H1 (cell line): Measurements from ENCODE around the gene AOPEP. TPM values are rescaled to one million over a fixed set of nuclear protein-coding genes. Genes with fewer than 3 reads are reported as not detected.

Experiments
- CBX8 ChIP-seq: fragments of 300-800, 300-1000 bp; sonication (generic); IDR thresholded peaks from 2 replicates; pipeline ENCODE4 v1.7.1; 2016; ENCODE audit warnings: low read depth, low read length, borderline replicate concordance
- JUND ChIP-seq: IDR thresholded peaks from 2 replicates; pipeline ENCODE4 v1.6.1; 2011; ENCODE audit warnings: mild to moderate bottlenecking, improper control_type of control experiment, low read length
- PHF8 ChIP-seq: fragments of 200-600 bp; sonication (generic); conservative IDR thresholded peaks from 2 replicates; pipeline ENCODE4 v1.7.1; 2012; ENCODE audit warnings: low read depth, mild to moderate bottlenecking, inconsistent platforms, low read length, moderate library complexity
- SP1 ChIP-seq: IDR thresholded peaks from 2 replicates; pipeline ENCODE4 v1.6.1; 2011; ENCODE audit warnings: low read depth, low read length
- YY1 ChIP-seq: IDR thresholded peaks from 2 replicates; pipeline ENCODE4 v1.6.1; 2011; ENCODE audit warnings: low read depth, mild to moderate bottlenecking, low read length
- polyA plus RNA-seq, 7 experiments: library from polyadenylated mRNA; depleted of rRNA in 3 of 7; stranded (reverse) in 5 of 7; unstranded in 2 of 7; fragments of >200 nt in 5 of 7; fragments of 200-250 nt in 2 of 7; gene quantifications; 1 replicate in 5 of 7; 2 replicates in 1 of 7; 4 replicates in 1 of 7; pipeline versions ENCODE4 v1.2.1 to v1.2.3, GENCODE V29; 2011 to 2013; ENCODE audit warnings: missing spikeins in 2 of 7, mixed read lengths in 2 of 7
- total RNA-seq: library from RNA; stranded (reverse); fragmentation: NEBNext Ultra II Directional; extraction: Animal tissue kit (Norgen Biotek cat#: 25700); gene quantifications from 2 replicates; pipeline ENCODE4 v1.2.1, GENCODE V29; 2021

The AOPEP gene
- total and polyA plus RNA-seq, 2 of the 8 experiments (the other 6 are each of a cell fraction or from before 2014, with no cell fraction given): 6.1 to 14.3 TPM

DNA sequence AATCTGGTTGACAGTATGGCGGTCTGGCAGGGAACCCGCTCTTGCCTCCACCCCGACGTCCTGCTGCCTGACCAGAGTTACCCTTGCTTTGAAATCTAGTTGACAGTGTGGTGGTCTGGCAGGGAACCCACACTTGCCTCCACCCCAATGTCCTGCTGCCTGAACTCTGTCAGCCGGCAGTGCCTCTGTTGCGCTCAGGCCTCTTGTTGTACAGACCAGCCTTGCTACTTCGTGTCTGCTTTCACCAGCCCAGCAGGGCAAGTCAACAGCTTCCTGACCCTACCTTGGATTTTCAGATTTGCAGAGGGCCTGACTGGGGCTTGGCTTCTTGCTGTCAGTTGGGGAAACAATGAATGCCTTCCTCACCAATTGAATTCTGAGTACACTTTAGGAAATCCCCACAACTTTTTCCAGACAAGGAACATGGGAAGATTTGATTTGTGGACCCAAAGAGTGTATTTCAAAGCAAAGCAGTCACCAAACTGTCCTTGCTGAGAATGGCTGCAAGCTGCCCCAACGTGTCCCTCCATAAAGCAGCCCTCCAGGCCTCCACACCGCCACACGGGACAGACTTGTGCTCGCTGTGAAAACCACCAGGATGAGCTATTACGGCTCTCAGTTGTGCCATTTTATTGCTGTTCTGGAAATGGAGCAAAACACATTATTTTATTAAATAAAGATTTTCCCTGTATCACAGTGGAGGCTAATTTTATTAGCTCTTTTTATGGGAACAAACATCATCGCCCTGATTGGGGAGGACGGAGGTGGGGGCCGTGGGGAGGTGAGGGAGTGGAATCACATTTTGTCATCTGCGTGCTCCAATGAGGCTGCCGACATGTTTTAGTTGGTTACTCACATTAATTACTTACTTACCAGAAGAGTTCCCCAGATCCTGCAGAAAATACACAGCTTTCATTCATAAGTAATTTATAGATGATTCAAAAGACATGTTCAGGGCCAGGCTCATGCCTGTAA, 189.3 kb downstream of the AOPEP start (continued):
- TF ChIP-seq JUND: no peak
- TF ChIP-seq PHF8: no peak
- no peak for TF ChIP-seq CBX8
- no peak for TF ChIP-seq SP1
- TF ChIP-seq YY1: no peak
